Measurements from ENCODE around the gene TSGA10IP.

- no peak for TF ChIP-seq CTCF (conservative IDR thresholded peaks at IDR 0.05; ENCODE audit: low read length)
- TF ChIP-seq EZH2phosphoT487 (IDR thresholded peaks at IDR 0.05; ENCODE audit: borderline replicate concordance), result no peak
Observed at GRCh38 chr11:65921033-65921555, 24.2 kb upstream of the TSGA10IP start.
